K562 (cell line): ENCODE data around the gene NLRC3. TPM values are rescaled to one million over a fixed set of nuclear protein-coding genes. Genes with fewer than 3 reads are reported as not detected.

ENCODE experiments used
- ATAC-seq: fragments of 200-7000 bp; cut with Tn5 transposase; 3 replicates; pipeline ENCODE4 v1.9.1; 2020; ENCODE audit warnings: moderate library complexity
- BruUV-seq: library from RNA; stranded (reverse); fragments of 400-500 nt; replicated peaks from 2 replicates; lab custom pipeline; 2021; lab: Mats Ljungman, UMichigan
- CTCF ChIA-PET: fragments of 300-600 bp; formaldehyde crosslinking; extraction: SDS; loops from one replicate; lab custom pipeline; 2021; ENCODE audit warnings: low intra/inter-chr PET ratio; lab: Yijun Ruan, JAX
- POLR2A ChIA-PET: fragments of 300-600, 350-650 bp; sonication (Branson Sonifier 250); formaldehyde crosslinking; extraction: SDS; loops from one replicate; lab custom pipeline; 2021; ENCODE audit warnings: antibody characterized with exemption, inconsistent platforms; lab: Yijun Ruan, JAX
- DNase-seq, 4 experiments: peaks; one replicate each; pipeline versions ENCODE4 v3.0.0 to v3.0.0-alpha.2; 2011 to 2018; ENCODE audit warnings: low spot score in 3 of 4, mixed read lengths in 3 of 4; ENCODE audit errors: extremely low read depth in 1 of 4
- FAIRE-seq: peaks from 2 replicates; lab custom pipeline; 2011; peaks lifted over from hg19 to GRCh38; lab: Jason Lieb, UNC
- H2AFZ ChIP-seq: 2 replicates; pipeline ENCODE4 v1.6.0; 2011; ENCODE audit warnings: low read depth, low read length, control low read depth, inconsistent platforms
- H3K27ac ChIP-seq: fragments of 200-600 bp; 3 replicates; pipeline ENCODE4 v1.8.0; 2011; ENCODE audit warnings: low read depth, mild to moderate bottlenecking, control low read depth, inconsistent platforms, low read length, moderate library complexity, mixed read lengths; ENCODE audit errors: extremely low read depth
- H3K27me3 ChIP-seq, 2 experiments: fragments of 300-600 bp in 1 of 2; 2 replicates in 1 of 2; 3 replicates in 1 of 2; pipeline versions ENCODE4 v1.6.0 to v1.8.0; 2011; ENCODE audit warnings: inconsistent platforms in 2 of 2, low read length in 2 of 2, mild to moderate bottlenecking in 1 of 2, mixed read lengths in 1 of 2, moderate library complexity in 1 of 2; ENCODE audit not compliant: control insufficient read depth in 2 of 2, insufficient read depth in 2 of 2
- H3K36me3 ChIP-seq: fragments of 300-600 bp; 3 replicates; pipeline ENCODE4 v1.8.0; 2011; ENCODE audit warnings: mild to moderate bottlenecking, low read length, inconsistent platforms; ENCODE audit not compliant: control insufficient read depth, insufficient read depth
- H3K4me1 ChIP-seq, 2 experiments: fragments of 200-600 bp in 1 of 2; replicated peaks in 1 of 2; 2 replicates in 1 of 2; 3 replicates in 1 of 2; pipeline versions ENCODE4 v1.5.1 to v1.8.0; 2011; ENCODE audit warnings: inconsistent platforms in 2 of 2, low read length in 2 of 2, mild to moderate bottlenecking in 1 of 2, mixed read lengths in 1 of 2, moderate library complexity in 1 of 2; ENCODE audit not compliant: control insufficient read depth in 2 of 2, insufficient read depth in 2 of 2
- H3K4me2 ChIP-seq: 2 replicates; pipeline ENCODE4 v1.6.1; 2011; ENCODE audit warnings: low read length, control low read depth, inconsistent platforms, mixed read lengths; ENCODE audit not compliant: insufficient read depth
- H3K4me3 ChIP-seq: fragments of 200-600 bp; sonication (generic), shearing (Covaris generic); 2 replicates; pipeline ENCODE4 v1.5.1; 2016; ENCODE audit warnings: control low read depth, inconsistent platforms
- H3K79me2 ChIP-seq: fragments of 200-600 bp; 3 replicates; pipeline ENCODE4 v1.8.0; 2011; ENCODE audit warnings: low read length, inconsistent platforms; ENCODE audit not compliant: control insufficient read depth, insufficient read depth
- H3K9ac ChIP-seq, 2 experiments: 2 replicates each; pipeline versions ENCODE4 v1.6.0 to v1.6.1; 2011; ENCODE audit warnings: low read depth in 2 of 2, low read length in 2 of 2, control low read depth in 1 of 2, inconsistent platforms in 1 of 2, mild to moderate bottlenecking in 1 of 2, mixed read lengths in 1 of 2; ENCODE audit not compliant: insufficient read depth in 1 of 2
- H3K9me1 ChIP-seq: one replicate; pipeline ENCODE4 v1.6.0; 2011; ENCODE audit warnings: inconsistent platforms, mild to moderate bottlenecking, low read length, moderate library complexity; ENCODE audit not compliant: control insufficient read depth, insufficient read depth
- H3K9me3 ChIP-seq: replicated peaks from 2 replicates; pipeline ENCODE4 v1.5.1; 2011; ENCODE audit warnings: low read depth, low read length, inconsistent platforms; ENCODE audit not compliant: control insufficient read depth, insufficient read depth
- H4K20me1 ChIP-seq: replicated peaks from 2 replicates; pipeline ENCODE4 v1.6.1; 2011; ENCODE audit warnings: low read length, inconsistent platforms, mixed read lengths; ENCODE audit not compliant: control insufficient read depth, insufficient read depth
- ARID3B ChIP-seq: fragments of 250-450 bp; sonication (Bioruptor Pico); IDR thresholded peaks from 2 replicates; pipeline ENCODE4 v1.4.0; 2020; ENCODE audit warnings: borderline replicate concordance
- ATF7 ChIP-seq: fragments of 450-650 bp; IDR thresholded peaks from 2 replicates; pipeline ENCODE4 v1.7.1; 2014; ENCODE audit warnings: mild to moderate bottlenecking, moderate library complexity
- NFRKB ChIP-seq: fragments of 450-650 bp; IDR thresholded peaks from 2 replicates; pipeline ENCODE4 v1.6.1; 2016; ENCODE audit warnings: low read depth
- POLR2AphosphoS2 ChIP-seq: IDR thresholded peaks from 2 replicates; pipeline ENCODE4 v1.6.1; 2012; ENCODE audit warnings: low read length, improper control_type of control experiment
- POLR3A ChIP-seq: IDR thresholded peaks from 2 replicates; pipeline ENCODE4 v1.6.1; 2011; ENCODE audit warnings: borderline replicate concordance, mild to moderate bottlenecking, moderate library complexity; ENCODE audit not compliant: insufficient read length, insufficient read depth; ENCODE audit errors: extremely low read depth
- WGBS: fragments of 100-300 bp; shearing (Covaris generic); methylation state at CpG from one replicate; pipeline ENCODE4 v1.1.6; 2016; ENCODE audit warnings: low coverage, mixed read lengths; ENCODE audit not compliant: insufficient coverage; ENCODE audit errors: missing lambda C conversion rate; 5-methylcytosine and 5-hydroxymethylcytosine counted together
- in situ Hi-C: fragments of 300-500 bp; cut with MboI; formaldehyde crosslinking; loops from 4 replicates; pipeline ENCODE4 v1.15.0; 2018; ENCODE audit warnings: inconsistent platforms, mixed read lengths
- intact Hi-C: fragments of 100-400 bp; cut with micrococcal nuclease; formaldehyde crosslinking; loops from 2 replicates; pipeline ENCODE4 v1.14.2; 2022
- polyA plus RNA-seq, 8 experiments: library from polyadenylated mRNA; depleted of rRNA in 4 of 8; stranded (reverse) in 5 of 8; unstranded in 3 of 8; fragments of >200 nt; fragmentation: Nextera tagmentation in 2 of 8; fragmentation: Illumina TruSeq in 1 of 8; extraction: Ambion mirVana in 2 of 8; extraction: Trizol in 1 of 8; gene quantifications; 2 replicates each; pipeline versions ENCODE4 v1.2.1 to v1.2.3, GENCODE V29; 2011 to 2014; ENCODE audit warnings: inconsistent platforms in 1 of 8, missing spikeins in 1 of 8
- total RNA-seq, 7 experiments: library from RNA; depleted of rRNA in 6 of 7; stranded (reverse); fragments of >200 nt in 6 of 7; fragmentation: Illumina TruSeq in 2 of 7; extraction: Trizol in 2 of 7; gene quantifications; 2 replicates each; pipeline versions ENCODE4 v1.2.1 to v1.2.3, GENCODE V29; 2011 to 2021; ENCODE audit warnings: low replicate concordance in 1 of 7

Gene NLRC3
- total and polyA plus RNA-seq, 9 of the 15 experiments (the other 6 are each of a cell fraction or from before 2014, with no cell fraction given) = 0.03 to 0.13 (median 0.03) TPM; not detected in 4

- BruUV-seq = no TSS peak
- no peak overlapping the region for H3K27ac ChIP-seq
- intact Hi-C loops = no loop called here
- H3K79me2 ChIP-seq = no peaks in the 10 kb centered on the region
- H3K4me2 ChIP-seq = no peak overlapping the region
- no peaks in the 10 kb centered on the region for H3K27me3 ChIP-seq
- TF ChIP-seq ATF7 (no peak), POLR3A (no peak), NFRKB (no peak), ARID3B (CRISPR knock-in tag) (no peak), POLR2AphosphoS2 (no peak)
- H4K20me1 ChIP-seq = no peaks in the 10 kb centered on the region
- peak overlapping the region in 1 of 2 experiments; percentile 20; a peak in 1 of 4 replicates for H3K9ac ChIP-seq
- ChIA-PET CTCF (interaction anchor here (0.7 kb wide), 1 partner anchor 496 kb away, joined by 3 read pairs; no protein-coding TSS in a partner anchor), POLR2A (no interaction called here)
- H3K9me1 ChIP-seq = no peaks in the 10 kb centered on the region
- no peaks in the 10 kb centered on the region for H3K9me3 ChIP-seq
- peak; percentile 47; the same call in 2 of the 3 replicates for ATAC-seq
- in situ Hi-C loops = no loop called here
- H2AFZ ChIP-seq = no peak overlapping the region
- no peak for DNase-seq
- 50% methylated on average over 7 of the region's 8 CpGs for WGBS
- H3K4me3 ChIP-seq = no peak overlapping the region
- H3K4me1 ChIP-seq = 0 out of 5 replicates have a peak, but pooled peaks cover 0 to 3% of the 10 kb centered on the region in 2 experiments
- peaks cover 7% of the 10 kb centered on the region; the same call in 1 of the 3 replicates for H3K36me3 ChIP-seq
- no peak for FAIRE-seq
Measured at GRCh38 chr16:3520841-3521240, 56.4 kb downstream of the NLRC3 start.
